Panc1 (cell line): Measurements from ENCODE around the gene MACROD2.

Source experiments
- POLR2AphosphoS5 ChIP-seq: IDR thresholded peaks from 2 replicates; pipeline ENCODE4 v1.6.1; 2012; ENCODE audit warnings: mild to moderate bottlenecking, low read depth, low read length, moderate library complexity
- TF ChIP-seq, protein P1 (sequence below): fragments of 450-650 bp; IDR thresholded peaks from 2 replicates; pipeline ENCODE4 v1.5.1; 2017; ENCODE audit warnings: mild to moderate bottlenecking
- TF ChIP-seq, protein P2 (sequence below), 2 experiments: IDR thresholded peaks; 2 replicates each; pipeline ENCODE4 v1.6.1; 2011 to 2012; ENCODE audit warnings: low read depth in 2 of 2, control low read depth in 1 of 2, low read length in 1 of 2, mild to moderate bottlenecking in 1 of 2, moderate library complexity in 1 of 2; ENCODE audit not compliant: insufficient read depth in 1 of 2

DNA sequence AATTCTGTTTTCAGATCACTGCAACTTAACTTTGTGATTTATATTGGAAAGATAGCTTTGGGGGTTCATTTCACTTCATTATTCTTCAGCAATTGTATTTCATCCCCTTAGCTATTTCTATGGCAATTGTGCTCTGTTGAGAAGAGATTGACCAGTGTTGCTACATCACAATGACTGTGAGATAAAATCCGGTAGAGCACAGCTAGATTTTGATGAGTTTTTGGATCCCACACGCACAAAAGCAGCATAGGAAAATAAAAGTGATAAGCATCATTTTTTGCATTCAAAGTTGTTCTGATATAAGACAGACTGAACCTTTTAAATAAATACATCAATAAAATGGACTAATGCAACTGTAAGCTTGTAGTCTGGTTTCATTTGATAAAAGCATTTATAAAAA lies 1843.2 kb downstream of the MACROD2 start:
- TF ChIP-seq, protein P1, sequence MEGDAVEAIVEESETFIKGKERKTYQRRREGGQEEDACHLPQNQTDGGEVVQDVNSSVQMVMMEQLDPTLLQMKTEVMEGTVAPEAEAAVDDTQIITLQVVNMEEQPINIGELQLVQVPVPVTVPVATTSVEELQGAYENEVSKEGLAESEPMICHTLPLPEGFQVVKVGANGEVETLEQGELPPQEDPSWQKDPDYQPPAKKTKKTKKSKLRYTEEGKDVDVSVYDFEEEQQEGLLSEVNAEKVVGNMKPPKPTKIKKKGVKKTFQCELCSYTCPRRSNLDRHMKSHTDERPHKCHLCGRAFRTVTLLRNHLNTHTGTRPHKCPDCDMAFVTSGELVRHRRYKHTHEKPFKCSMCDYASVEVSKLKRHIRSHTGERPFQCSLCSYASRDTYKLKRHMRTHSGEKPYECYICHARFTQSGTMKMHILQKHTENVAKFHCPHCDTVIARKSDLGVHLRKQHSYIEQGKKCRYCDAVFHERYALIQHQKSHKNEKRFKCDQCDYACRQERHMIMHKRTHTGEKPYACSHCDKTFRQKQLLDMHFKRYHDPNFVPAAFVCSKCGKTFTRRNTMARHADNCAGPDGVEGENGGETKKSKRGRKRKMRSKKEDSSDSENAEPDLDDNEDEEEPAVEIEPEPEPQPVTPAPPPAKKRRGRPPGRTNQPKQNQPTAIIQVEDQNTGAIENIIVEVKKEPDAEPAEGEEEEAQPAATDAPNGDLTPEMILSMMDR: no peak
- no peak for TF ChIP-seq POLR2AphosphoS5
- TF ChIP-seq, protein P2, sequence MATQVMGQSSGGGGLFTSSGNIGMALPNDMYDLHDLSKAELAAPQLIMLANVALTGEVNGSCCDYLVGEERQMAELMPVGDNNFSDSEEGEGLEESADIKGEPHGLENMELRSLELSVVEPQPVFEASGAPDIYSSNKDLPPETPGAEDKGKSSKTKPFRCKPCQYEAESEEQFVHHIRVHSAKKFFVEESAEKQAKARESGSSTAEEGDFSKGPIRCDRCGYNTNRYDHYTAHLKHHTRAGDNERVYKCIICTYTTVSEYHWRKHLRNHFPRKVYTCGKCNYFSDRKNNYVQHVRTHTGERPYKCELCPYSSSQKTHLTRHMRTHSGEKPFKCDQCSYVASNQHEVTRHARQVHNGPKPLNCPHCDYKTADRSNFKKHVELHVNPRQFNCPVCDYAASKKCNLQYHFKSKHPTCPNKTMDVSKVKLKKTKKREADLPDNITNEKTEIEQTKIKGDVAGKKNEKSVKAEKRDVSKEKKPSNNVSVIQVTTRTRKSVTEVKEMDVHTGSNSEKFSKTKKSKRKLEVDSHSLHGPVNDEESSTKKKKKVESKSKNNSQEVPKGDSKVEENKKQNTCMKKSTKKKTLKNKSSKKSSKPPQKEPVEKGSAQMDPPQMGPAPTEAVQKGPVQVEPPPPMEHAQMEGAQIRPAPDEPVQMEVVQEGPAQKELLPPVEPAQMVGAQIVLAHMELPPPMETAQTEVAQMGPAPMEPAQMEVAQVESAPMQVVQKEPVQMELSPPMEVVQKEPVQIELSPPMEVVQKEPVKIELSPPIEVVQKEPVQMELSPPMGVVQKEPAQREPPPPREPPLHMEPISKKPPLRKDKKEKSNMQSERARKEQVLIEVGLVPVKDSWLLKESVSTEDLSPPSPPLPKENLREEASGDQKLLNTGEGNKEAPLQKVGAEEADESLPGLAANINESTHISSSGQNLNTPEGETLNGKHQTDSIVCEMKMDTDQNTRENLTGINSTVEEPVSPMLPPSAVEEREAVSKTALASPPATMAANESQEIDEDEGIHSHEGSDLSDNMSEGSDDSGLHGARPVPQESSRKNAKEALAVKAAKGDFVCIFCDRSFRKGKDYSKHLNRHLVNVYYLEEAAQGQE (IDR thresholded peaks at IDR 0.05; ENCODE audit: insufficient read depth in 1 of 2, low read depth in 2 of 2, low read length in 1 of 2): no peak
